ENCODE data around the gene SLC9A7. TPM values are rescaled to one million over a fixed set of nuclear protein-coding genes. Genes with fewer than 3 reads are reported as not detected.
A peak's percentile ranks its signal among the peaks of the same experiment; 100 is the strongest.

The SLC9A7 gene
- total RNA-seq, 1 donor from 2014 or later, result 1.9 TPM

DNA sequence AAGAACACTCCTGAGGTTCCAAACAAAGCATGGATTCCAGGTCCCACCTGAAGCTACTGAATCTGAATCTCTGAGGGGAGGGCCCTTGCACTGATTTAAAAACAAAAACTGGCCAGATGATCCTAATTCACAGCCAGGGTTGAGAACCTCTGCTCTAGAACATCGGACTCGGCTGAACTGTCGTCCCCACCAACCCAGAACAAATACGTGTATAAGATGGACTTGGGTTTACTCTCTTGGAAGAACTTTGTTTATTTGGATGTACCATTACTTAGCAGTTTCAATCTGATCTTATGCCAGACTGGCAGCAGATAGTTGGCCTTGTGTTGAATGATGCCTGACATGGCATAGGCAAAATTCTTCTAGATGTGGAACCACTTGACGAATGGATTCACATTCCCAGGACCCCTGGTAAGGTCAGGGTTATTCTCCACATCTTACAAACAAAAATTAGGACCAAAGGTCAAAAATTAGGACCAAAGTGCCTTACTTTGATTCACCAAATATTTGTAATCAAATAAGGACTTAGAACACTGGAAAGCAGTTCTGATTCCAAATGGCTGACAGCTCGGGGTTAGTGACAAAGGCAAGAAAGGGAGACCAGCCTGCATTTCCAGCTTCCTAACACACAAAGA lies 156.3 kb downstream of the SLC9A7 start:
- intact Hi-C loops (cut with micrococcal nuclease), result no loop called here
- peak overlapping the region; percentile 80 for H3K27ac ChIP-seq (replicated peaks)
- peaks cover 54% of the 10 kb centered on the region for H3K4me1 ChIP-seq
- H3K9me3 ChIP-seq (replicated peaks), result no peaks in the 10 kb centered on the region
- no peaks in the 10 kb centered on the region for H3K36me3 ChIP-seq
- TF ChIP-seq, protein P1, sequence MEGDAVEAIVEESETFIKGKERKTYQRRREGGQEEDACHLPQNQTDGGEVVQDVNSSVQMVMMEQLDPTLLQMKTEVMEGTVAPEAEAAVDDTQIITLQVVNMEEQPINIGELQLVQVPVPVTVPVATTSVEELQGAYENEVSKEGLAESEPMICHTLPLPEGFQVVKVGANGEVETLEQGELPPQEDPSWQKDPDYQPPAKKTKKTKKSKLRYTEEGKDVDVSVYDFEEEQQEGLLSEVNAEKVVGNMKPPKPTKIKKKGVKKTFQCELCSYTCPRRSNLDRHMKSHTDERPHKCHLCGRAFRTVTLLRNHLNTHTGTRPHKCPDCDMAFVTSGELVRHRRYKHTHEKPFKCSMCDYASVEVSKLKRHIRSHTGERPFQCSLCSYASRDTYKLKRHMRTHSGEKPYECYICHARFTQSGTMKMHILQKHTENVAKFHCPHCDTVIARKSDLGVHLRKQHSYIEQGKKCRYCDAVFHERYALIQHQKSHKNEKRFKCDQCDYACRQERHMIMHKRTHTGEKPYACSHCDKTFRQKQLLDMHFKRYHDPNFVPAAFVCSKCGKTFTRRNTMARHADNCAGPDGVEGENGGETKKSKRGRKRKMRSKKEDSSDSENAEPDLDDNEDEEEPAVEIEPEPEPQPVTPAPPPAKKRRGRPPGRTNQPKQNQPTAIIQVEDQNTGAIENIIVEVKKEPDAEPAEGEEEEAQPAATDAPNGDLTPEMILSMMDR (IDR thresholded peaks at IDR 0.05; ENCODE audit: borderline replicate concordance), result no peak
- no peaks in the 10 kb centered on the region for H3K27me3 ChIP-seq (ENCODE audit: low read depth)
- no peak overlapping the region for H3K4me3 ChIP-seq
- no peak for DNase-seq

DNA sequence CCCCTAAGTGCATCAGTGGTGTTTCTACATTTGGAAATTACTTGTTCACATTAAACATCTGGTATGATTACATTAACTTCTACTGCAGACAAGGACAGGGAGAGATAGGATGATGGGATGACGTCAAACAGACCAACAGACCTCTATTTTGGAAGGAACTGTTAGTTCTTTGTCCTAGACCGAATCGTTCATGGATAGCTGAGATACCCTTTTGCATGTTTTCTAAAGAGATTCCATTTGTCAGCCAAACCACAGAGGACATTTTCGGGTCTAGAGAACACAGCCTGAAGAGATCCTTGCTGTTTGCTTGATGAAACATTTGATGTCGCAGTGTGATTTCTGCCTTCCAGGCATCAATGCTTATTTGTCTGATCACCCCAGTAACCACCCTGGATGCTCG lies 157.6 kb downstream of the SLC9A7 start:
- Histone ChIP-seq H3K27me3 (ENCODE audit: low read depth) (no peaks in the 10 kb centered on the region), H3K9me3 (replicated peaks) (no peaks in the 10 kb centered on the region), H3K36me3 (no peaks in the 10 kb centered on the region), H3K27ac (replicated peaks) (peak overlapping the region; percentile 80), H3K4me3 (no peak overlapping the region), H3K4me1 (peaks cover 63% of the 10 kb centered on the region)
- TF ChIP-seq, protein P1 (IDR thresholded peaks at IDR 0.05; ENCODE audit: borderline replicate concordance), result no peak
- intact Hi-C loops (cut with micrococcal nuclease), result no loop called here
- no peak for DNase-seq

DNA sequence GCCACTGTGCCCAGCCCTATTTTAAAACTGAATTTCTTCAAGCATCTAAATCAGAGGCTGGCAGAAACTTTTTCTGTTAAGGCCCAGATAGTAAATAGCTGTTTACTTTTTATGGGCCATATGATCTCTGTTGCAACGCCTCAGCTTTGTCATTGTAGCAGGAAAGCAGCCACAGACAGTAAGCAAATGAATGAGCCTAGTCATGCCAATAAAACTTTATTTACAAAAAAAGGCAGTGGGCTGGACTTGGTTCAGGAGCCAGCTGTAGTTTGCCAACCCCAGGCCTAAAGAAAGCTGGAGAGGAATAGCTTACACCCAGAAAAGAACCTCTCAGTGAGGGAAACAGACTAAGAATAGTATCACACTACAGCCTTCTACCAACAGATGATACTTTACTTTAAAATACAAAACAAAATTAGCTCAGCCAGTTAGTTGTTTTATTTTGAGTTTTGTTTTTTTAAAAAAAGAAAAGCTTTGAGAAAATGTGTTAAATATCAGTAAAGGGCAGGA lies 159.8 kb downstream of the SLC9A7 start:
- intact Hi-C loops (cut with micrococcal nuclease), result no loop called here
- Histone ChIP-seq H3K4me3 (no peak overlapping the region), H3K9me3 (replicated peaks) (no peaks in the 10 kb centered on the region), H3K27me3 (ENCODE audit: low read depth) (no peaks in the 10 kb centered on the region), H3K27ac (replicated peaks) (peak overlapping the region; percentile 80), H3K36me3 (no peaks in the 10 kb centered on the region), H3K4me1 (peaks cover 81% of the 10 kb centered on the region)
- TF ChIP-seq, protein P1 (IDR thresholded peaks at IDR 0.05; ENCODE audit: borderline replicate concordance), result no peak
- no peak for DNase-seq

DNA sequence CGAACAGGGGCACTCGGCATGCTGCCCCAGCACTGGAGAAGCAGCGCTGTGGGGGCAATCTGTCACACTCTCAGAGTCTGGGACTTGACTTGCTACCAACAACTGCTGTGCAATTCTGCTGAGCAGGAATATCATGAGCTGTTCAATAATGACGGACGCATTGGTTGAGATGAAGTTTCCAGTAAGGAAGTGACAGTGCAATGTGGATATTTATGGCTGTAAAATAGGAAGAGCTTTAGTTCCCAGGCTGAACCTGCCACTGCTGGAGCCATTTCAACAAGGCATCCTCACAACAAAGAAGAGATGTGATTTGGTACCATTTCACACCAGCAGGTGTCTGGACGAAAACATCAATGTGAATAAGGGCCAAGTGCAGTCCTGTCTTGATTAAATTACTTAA lies 161.1 kb downstream of the SLC9A7 start:
- no peak overlapping the region for H3K4me3 ChIP-seq
- intact Hi-C loops (cut with micrococcal nuclease), result no loop called here
- H3K9me3 ChIP-seq (replicated peaks), result no peaks in the 10 kb centered on the region
- peaks cover 82% of the 10 kb centered on the region for H3K4me1 ChIP-seq
- no peaks in the 10 kb centered on the region for H3K36me3 ChIP-seq
- no peak for DNase-seq
- H3K27ac ChIP-seq (replicated peaks), result peak overlapping the region; percentile 80
- TF ChIP-seq, protein P1 (IDR thresholded peaks at IDR 0.05; ENCODE audit: borderline replicate concordance), result no peak
- no peaks in the 10 kb centered on the region for H3K27me3 ChIP-seq (ENCODE audit: low read depth)

DNA sequence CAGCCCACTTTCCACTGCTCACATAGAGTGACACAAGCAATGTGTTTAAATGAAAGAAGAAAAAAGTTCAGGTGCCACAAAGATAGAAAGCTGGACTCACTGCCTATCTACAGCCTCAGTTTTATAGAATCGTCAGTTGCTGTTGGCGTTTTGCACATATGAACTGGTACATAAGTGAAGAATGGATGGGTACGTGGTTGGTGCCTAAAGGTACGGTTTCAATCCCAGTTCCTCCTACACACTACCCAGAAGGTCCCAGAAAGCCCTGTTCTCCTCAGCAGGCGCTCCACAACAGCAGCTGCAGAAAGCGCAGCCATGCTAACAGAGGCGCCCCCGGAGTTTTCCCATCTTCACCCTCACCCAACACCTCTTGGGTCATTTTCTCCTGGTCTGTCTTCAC lies 161.7 kb downstream of the SLC9A7 start:
- H3K4me3 ChIP-seq, result no peak overlapping the region
- H3K27ac ChIP-seq (replicated peaks), result peak overlapping the region; percentile 80
- no peak for DNase-seq
- intact Hi-C loops (cut with micrococcal nuclease), result no loop called here
- no peaks in the 10 kb centered on the region for H3K27me3 ChIP-seq (ENCODE audit: low read depth)
- TF ChIP-seq, protein P1 (IDR thresholded peaks at IDR 0.05; ENCODE audit: borderline replicate concordance), result no peak
- H3K4me1 ChIP-seq, result peaks cover 77% of the 10 kb centered on the region
- H3K36me3 ChIP-seq, result no peaks in the 10 kb centered on the region
- no peaks in the 10 kb centered on the region for H3K9me3 ChIP-seq (replicated peaks)
